ENCODE results near the gene ENKUR.

DNA sequence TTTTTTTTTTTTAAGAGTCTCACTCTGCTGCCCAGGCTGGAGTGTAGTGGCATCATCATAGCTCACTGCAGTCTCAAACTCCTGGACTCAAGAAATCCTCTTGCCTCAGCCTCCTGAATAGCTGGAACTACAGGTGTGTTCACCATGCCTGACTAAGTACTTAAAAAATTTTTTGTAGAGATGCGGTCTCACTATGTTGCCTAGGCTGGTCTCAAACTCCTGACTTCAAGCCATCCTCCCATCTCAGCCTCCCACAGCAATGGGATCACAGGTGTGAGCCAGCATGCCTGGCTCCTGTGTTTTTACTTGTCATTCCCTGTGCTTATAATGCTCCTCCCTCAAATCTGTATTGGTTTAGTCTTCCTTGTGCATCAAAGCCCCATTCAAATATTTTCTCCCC is 47.2 kb upstream of the ENKUR start:
- TF ChIP-seq POLR2A (IDR thresholded peaks at IDR 0.05) = no peak
- TF ChIP-seq, protein P1, sequence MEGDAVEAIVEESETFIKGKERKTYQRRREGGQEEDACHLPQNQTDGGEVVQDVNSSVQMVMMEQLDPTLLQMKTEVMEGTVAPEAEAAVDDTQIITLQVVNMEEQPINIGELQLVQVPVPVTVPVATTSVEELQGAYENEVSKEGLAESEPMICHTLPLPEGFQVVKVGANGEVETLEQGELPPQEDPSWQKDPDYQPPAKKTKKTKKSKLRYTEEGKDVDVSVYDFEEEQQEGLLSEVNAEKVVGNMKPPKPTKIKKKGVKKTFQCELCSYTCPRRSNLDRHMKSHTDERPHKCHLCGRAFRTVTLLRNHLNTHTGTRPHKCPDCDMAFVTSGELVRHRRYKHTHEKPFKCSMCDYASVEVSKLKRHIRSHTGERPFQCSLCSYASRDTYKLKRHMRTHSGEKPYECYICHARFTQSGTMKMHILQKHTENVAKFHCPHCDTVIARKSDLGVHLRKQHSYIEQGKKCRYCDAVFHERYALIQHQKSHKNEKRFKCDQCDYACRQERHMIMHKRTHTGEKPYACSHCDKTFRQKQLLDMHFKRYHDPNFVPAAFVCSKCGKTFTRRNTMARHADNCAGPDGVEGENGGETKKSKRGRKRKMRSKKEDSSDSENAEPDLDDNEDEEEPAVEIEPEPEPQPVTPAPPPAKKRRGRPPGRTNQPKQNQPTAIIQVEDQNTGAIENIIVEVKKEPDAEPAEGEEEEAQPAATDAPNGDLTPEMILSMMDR (IDR thresholded peaks at IDR 0.05) = no peak
